K562 (cell line): ENCODE results near the gene FAM151A. TPM values are rescaled to one million over a fixed set of nuclear protein-coding genes. Genes with fewer than 3 reads are reported as not detected.
A peak's percentile ranks its signal among the peaks of the same experiment; 100 is the strongest.

Source experiments
- CREB3L1 ChIP-seq: fragments of 450-650 bp; IDR thresholded peaks from 2 replicates; pipeline ENCODE4 v1.6.1; 2014; ENCODE audit warnings: low read depth, mild to moderate bottlenecking, moderate library complexity, borderline replicate concordance
- FOSL1 ChIP-seq: fragments of 200-800 bp; sonication (Bioruptor generic); conservative IDR thresholded peaks from 2 replicates; pipeline ENCODE4 v1.6.1; 2016; ENCODE audit warnings: missing genetic modification characterization, missing compliant biosample characterization
- GABPB1 ChIP-seq: sonication (generic); formaldehyde crosslinking; IDR thresholded peaks from 2 replicates; pipeline ENCODE4 v1.8.0; 2022; ENCODE audit warnings: mild to moderate bottlenecking, missing genetic modification reagents
- GATA2 ChIP-seq: sonication (generic); formaldehyde crosslinking; IDR thresholded peaks from 2 replicates; pipeline ENCODE4 v1.4.0; 2020; ENCODE audit warnings: mild to moderate bottlenecking, missing genetic modification reagents
- HDAC1 ChIP-seq, 2 experiments: fragments of 450-650 bp; IDR thresholded peaks; 2 replicates each; pipeline ENCODE4 v1.6.1; 2016 to 2017; ENCODE audit warnings: inconsistent platforms in 1 of 2, mild to moderate bottlenecking in 1 of 2, moderate library complexity in 1 of 2
- KDM4B ChIP-seq, 2 experiments: fragments of 450-650 bp in 1 of 2; sonication (generic) in 1 of 2; IDR thresholded peaks; 2 replicates each; pipeline ENCODE4 v1.6.1; 2016 to 2017; ENCODE audit warnings: borderline replicate concordance in 2 of 2, antibody characterized with exemption in 1 of 2, low read depth in 1 of 2, mild to moderate bottlenecking in 1 of 2
- RAD21 ChIP-seq, 2 experiments: fragments of 250-450 bp in 1 of 2; fragments of 450-650 bp in 1 of 2; sonication (Bioruptor Pico) in 1 of 2; formaldehyde crosslinking in 1 of 2; IDR thresholded peaks in 1 of 2; conservative IDR thresholded peaks in 1 of 2; 2 replicates each; pipeline versions ENCODE4 v1.4.0 to v1.8.0; 2020 to 2022; ENCODE audit warnings: mild to moderate bottlenecking in 2 of 2, moderate library complexity in 1 of 2
- RBM34 ChIP-seq: fragments of 200-400 bp; formaldehyde crosslinking; IDR thresholded peaks from 2 replicates; pipeline ENCODE4 v1.6.1; 2018; ENCODE audit warnings: low read length, borderline replicate concordance; ENCODE audit not compliant: insufficient read depth
- SFPQ ChIP-seq: fragments of 200-400 bp; formaldehyde crosslinking; IDR thresholded peaks from 2 replicates; pipeline ENCODE4 v1.6.1; 2017; ENCODE audit warnings: mild to moderate bottlenecking, low read depth, low read length, moderate library complexity
- SRF ChIP-seq, 2 experiments: fragments of 250-450, 450-650 bp in 1 of 2; sonication (Bioruptor Pico) in 1 of 2; sonication (generic) in 1 of 2; formaldehyde crosslinking; IDR thresholded peaks; 2 replicates each; pipeline versions ENCODE4 v1.5.0 to v1.5.1; 2020 to 2022; ENCODE audit warnings: mild to moderate bottlenecking in 1 of 2, missing genetic modification reagents in 1 of 2
- STAG1 ChIP-seq: sonication (generic); formaldehyde crosslinking; IDR thresholded peaks from 2 replicates; pipeline ENCODE4 v1.5.0; 2020; ENCODE audit warnings: missing genetic modification reagents, borderline replicate concordance
- ZBTB9 ChIP-seq: fragments of 450-650 bp; formaldehyde crosslinking; IDR thresholded peaks from 2 replicates; pipeline ENCODE4 v1.4.0; 2020; ENCODE audit warnings: mild to moderate bottlenecking, moderate library complexity
- ZNF57 ChIP-seq: fragments of 450-650 bp; formaldehyde crosslinking; IDR thresholded peaks from 2 replicates; pipeline ENCODE4 v1.4.0; 2020; ENCODE audit warnings: mild to moderate bottlenecking, moderate library complexity
- polyA plus RNA-seq, 8 experiments: library from polyadenylated mRNA; depleted of rRNA in 4 of 8; stranded (reverse) in 5 of 8; unstranded in 3 of 8; fragments of >200 nt; fragmentation: Nextera tagmentation in 2 of 8; fragmentation: Illumina TruSeq in 1 of 8; extraction: Ambion mirVana in 2 of 8; extraction: Trizol in 1 of 8; gene quantifications; 2 replicates each; pipeline versions ENCODE4 v1.2.1 to v1.2.3, GENCODE V29; 2011 to 2014; ENCODE audit warnings: inconsistent platforms in 1 of 8, missing spikeins in 1 of 8
- total RNA-seq, 7 experiments: library from RNA; depleted of rRNA in 6 of 7; stranded (reverse); fragments of >200 nt in 6 of 7; fragmentation: Illumina TruSeq in 2 of 7; extraction: Trizol in 2 of 7; gene quantifications; 2 replicates each; pipeline versions ENCODE4 v1.2.1 to v1.2.3, GENCODE V29; 2011 to 2021; ENCODE audit warnings: low replicate concordance in 1 of 7
- TF ChIP-seq, protein P1 (sequence below): fragments of 250-450 bp; sonication (Bioruptor Pico); IDR thresholded peaks from 2 replicates; pipeline ENCODE4 v1.5.0; 2021; ENCODE audit warnings: mild to moderate bottlenecking, borderline replicate concordance
- TF ChIP-seq, protein P2 (sequence below): fragments of 200-800 bp; sonication (Bioruptor generic); IDR thresholded peaks from 2 replicates; pipeline ENCODE4 v1.6.1; 2017; ENCODE audit warnings: missing genetic modification characterization, missing compliant biosample characterization

The FAM151A gene
- total and polyA plus RNA-seq, 9 of the 15 experiments (the other 6 are each of a cell fraction or from before 2014, with no cell fraction given), result not detected

DNA sequence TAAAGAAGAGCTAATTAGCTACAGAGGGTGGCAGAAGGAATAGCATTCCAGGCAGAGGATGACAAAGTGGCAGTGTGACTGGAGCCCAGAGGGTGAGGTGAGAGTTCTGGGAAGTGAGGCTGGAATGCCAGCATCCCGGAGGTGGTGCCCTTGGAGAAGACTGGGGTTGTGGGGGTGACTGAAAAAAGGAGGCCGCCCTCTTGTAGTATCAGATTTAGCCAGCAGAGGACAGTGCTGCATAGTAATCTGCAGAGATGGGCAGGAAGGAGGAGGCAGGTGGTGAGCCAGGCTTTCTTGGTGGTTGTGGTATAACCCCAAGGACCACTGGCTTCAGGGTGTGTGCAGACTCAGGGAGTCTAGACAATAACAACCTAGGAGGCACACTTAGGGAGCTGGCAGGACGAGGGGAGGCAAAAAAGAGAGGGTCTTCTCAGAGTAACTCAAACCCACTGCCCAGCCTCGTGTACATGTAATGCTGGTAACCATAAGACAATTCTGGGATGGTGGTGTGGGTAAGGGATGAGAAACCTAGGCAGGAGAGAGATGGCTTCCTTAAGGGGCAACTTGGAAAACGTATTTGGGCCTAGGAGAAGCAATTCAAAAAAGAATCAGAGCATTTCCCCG, 48.8 kb upstream of the FAM151A start (continued):
- no peak for TF ChIP-seq SFPQ
- TF ChIP-seq RBM34, result no peak
- peak; percentile 80; the same call in 1 of the 2 replicates for TF ChIP-seq STAG1 (CRISPR knock-in tag)
- TF ChIP-seq KDM4B (IDR thresholded peaks at IDR 0.05; ENCODE audit: borderline replicate concordance in 2 of 2, low read depth in 1 of 2), result peak in 1 of 2 experiments; percentile 27; a peak in 1 of 4 replicates
- TF ChIP-seq, protein P1, sequence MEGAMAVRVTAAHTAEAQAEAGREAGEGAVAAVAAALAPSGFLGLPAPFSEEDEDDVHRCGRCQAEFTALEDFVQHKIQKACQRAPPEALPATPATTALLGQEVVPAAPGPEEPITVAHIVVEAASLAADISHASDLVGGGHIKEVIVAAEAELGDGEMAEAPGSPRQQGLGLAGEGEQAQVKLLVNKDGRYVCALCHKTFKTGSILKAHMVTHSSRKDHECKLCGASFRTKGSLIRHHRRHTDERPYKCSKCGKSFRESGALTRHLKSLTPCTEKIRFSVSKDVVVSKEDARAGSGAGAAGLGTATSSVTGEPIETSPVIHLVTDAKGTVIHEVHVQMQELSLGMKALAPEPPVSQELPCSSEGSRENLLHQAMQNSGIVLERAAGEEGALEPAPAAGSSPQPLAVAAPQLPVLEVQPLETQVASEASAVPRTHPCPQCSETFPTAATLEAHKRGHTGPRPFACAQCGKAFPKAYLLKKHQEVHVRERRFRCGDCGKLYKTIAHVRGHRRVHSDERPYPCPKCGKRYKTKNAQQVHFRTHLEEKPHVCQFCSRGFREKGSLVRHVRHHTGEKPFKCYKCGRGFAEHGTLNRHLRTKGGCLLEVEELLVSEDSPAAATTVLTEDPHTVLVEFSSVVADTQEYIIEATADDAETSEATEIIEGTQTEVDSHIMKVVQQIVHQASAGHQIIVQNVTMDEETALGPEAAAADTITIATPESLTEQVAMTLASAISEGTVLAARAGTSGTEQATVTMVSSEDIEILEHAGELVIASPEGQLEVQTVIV, result no peak
- TF ChIP-seq GATA2, result no peak
- peak; percentile 91 to 98 for TF ChIP-seq RAD21 (CRISPR knock-in tag; conservative IDR thresholded peaks at IDR 0.05 in 1 of 2, IDR thresholded peaks at IDR 0.05 in 1 of 2)
- TF ChIP-seq HDAC1 (IDR thresholded peaks at IDR 0.05), result no peak
- TF ChIP-seq ZBTB9 (CRISPR knock-in tag), result no peak
- peak; percentile 96 for TF ChIP-seq GABPB1
- no peak for TF ChIP-seq SRF (CRISPR knock-in tag; IDR thresholded peaks at IDR 0.05)
- TF ChIP-seq FOSL1 (tag), result no peak
- TF ChIP-seq, protein P2, sequence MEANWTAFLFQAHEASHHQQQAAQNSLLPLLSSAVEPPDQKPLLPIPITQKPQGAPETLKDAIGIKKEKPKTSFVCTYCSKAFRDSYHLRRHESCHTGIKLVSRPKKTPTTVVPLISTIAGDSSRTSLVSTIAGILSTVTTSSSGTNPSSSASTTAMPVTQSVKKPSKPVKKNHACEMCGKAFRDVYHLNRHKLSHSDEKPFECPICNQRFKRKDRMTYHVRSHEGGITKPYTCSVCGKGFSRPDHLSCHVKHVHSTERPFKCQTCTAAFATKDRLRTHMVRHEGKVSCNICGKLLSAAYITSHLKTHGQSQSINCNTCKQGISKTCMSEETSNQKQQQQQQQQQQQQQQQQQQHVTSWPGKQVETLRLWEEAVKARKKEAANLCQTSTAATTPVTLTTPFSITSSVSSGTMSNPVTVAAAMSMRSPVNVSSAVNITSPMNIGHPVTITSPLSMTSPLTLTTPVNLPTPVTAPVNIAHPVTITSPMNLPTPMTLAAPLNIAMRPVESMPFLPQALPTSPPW, result 0 out of 2 replicates have a peak, but pooled peaks have one; percentile 13
- TF ChIP-seq CREB3L1, result no peak
- TF ChIP-seq ZNF57 (CRISPR knock-in tag), result no peak
